ENCODE data around the gene SLC6A12. TPM values are rescaled to one million over a fixed set of nuclear protein-coding genes. Genes with fewer than 3 reads are reported as not detected.

The SLC6A12 gene
- total RNA-seq, 4 donors from 2014 or later = 0.46 to 7.0 (median 2.1) TPM

DNA sequence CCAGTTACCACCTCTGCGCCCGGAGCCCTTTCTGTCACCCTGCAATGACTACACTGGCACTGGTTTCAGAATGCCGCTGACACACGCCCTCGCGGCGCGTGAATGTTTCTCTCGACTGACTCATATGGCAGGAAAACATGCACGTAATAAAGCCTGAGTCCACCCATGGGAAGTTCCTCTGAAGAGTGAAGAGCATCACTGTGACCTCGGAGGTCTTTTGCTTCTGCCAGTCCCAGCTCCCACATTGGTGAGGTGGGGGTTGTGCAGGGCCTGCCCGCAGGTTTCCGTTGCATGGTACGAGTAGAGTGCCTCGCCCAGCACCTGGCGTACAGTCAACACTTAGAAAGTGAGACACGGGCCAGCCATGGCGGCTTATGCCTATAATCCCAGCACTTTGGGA is 11.1 kb upstream of the SLC6A12 start:
- no peak for ATAC-seq (ENCODE audit: low FRiP score)
- no peak for DNase-seq (ENCODE audit: low spot score)
- TF ChIP-seq, protein P1, sequence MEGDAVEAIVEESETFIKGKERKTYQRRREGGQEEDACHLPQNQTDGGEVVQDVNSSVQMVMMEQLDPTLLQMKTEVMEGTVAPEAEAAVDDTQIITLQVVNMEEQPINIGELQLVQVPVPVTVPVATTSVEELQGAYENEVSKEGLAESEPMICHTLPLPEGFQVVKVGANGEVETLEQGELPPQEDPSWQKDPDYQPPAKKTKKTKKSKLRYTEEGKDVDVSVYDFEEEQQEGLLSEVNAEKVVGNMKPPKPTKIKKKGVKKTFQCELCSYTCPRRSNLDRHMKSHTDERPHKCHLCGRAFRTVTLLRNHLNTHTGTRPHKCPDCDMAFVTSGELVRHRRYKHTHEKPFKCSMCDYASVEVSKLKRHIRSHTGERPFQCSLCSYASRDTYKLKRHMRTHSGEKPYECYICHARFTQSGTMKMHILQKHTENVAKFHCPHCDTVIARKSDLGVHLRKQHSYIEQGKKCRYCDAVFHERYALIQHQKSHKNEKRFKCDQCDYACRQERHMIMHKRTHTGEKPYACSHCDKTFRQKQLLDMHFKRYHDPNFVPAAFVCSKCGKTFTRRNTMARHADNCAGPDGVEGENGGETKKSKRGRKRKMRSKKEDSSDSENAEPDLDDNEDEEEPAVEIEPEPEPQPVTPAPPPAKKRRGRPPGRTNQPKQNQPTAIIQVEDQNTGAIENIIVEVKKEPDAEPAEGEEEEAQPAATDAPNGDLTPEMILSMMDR (IDR thresholded peaks at IDR 0.05) = no peak

DNA sequence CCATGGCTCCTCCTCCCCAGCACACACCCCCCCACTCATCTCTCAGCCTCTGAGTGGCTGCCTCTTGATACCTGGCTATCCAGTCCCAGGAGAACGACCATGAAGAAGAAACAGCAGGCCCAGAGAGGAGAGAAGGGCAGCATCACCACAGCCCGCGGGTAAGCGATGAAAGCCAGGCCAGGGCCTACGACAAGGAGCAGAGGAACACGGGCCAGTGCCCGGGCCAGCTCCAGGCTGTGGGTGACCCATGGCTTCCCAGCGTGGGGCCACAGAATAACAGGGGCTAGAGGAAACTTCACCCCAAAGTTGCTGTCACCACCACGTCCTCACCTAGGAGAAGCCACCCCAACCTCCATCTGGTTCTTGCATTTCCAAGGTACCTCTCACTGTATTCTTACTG is 10.4 kb upstream of the SLC6A12 start:
- no peak for DNase-seq (ENCODE audit: low spot score)
- ATAC-seq (ENCODE audit: low FRiP score) = no peak

DNA sequence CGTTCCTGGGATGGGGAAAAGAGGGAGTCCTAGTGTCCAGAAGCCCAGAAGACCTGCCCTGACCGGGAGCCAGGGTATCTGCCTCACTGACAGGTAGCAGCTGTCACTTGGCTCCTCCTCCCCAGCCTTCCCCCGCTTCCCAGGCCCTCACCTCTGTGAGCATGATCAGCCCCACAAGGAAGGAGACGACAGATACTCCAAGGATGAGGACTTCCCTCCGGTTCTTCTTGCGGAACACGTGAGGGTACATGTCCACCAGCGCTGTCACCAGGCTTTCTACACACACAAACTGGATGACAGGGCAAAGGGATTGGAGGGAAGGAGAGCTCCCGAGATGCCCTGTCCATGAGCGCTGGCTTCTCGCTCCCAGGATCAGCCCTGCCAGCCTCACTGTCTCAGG is 9.9 kb upstream of the SLC6A12 start:
- DNase-seq (ENCODE audit: low spot score) = no peak
- TF ChIP-seq, protein P1 (IDR thresholded peaks at IDR 0.05) = no peak
- no peak for ATAC-seq (ENCODE audit: low FRiP score)

More for the DNA sequence above, 10.4 kb upstream of the SLC6A12 start:
- TF ChIP-seq, protein P1 (IDR thresholded peaks at IDR 0.05) = no peak

DNA sequence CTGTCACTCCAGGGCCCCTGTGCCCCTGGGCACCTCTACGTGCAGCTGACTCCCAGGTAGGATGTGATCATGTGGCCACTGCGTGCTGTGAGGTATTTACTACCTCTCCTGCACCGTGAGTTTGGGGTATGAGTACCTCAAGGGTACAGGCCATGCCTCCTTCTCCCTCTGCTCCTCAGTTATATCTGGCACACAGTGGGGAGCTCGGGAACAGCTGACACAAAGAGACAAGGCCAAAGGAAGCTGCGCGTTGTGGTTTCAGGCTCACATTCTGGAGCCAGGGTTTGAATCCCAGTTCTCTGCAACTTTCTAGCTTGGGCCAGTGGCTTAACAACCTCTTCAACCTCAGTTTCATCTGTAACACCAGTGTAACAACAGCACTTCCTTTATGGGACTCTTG is 7.8 kb upstream of the SLC6A12 start:
- ATAC-seq (ENCODE audit: low FRiP score) (no peak), DNase-seq (ENCODE audit: low spot score) (no peak)
- TF ChIP-seq, protein P1 (IDR thresholded peaks at IDR 0.05) = no peak

DNA sequence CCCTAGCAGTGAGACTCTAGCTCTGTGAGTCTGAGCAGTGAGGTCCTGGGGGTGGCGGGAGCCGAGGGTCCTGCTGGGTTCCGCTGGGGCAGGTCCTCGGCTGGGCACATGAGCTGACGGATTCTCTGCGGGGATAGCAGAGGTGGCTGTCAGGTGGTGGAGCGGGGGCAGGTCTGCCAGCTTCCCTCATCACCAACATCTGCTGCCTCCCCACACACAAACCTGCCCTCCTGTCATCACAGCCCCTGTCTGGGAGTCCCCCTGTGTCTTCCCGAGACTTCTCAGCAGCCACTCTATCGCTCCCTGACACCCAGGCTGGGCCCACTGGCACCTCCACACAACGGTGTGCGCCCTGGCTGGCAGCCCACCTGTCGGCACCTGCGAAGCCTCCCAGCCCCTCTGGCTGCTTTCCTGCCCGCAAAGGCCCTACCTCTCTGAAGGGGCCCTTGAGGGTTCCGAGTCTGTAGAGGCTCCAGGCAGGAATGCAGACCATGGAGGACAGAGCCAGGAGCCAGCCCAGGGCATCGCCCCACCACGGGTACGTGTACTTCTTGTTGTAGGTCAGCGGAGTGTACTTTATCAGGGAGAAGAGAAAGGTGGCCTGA is 7.1 kb upstream of the SLC6A12 start:
- DNase-seq (ENCODE audit: low spot score) (no peak), ATAC-seq (ENCODE audit: low FRiP score) (no peak)
- TF ChIP-seq, protein P1 (IDR thresholded peaks at IDR 0.05) = no peak

DNA sequence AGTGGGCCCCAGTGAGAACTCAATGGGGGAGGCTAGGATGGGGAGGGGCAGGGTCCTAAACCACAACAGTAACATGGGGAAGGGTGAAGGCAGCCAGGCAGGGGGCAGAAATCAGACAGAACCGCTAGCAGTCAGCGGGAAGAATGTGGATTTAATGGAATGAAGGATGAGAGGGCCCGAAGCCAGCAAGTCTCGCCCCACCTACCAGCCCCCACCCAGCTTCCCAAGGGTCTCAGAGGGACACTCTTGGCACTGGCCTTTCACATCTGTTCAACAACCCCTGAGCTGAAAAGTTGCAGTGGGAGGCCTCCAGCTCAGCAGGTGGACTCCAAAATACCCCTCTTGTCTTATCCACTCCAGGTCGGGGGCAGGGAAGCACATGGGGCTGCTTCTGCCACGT is 6.5 kb upstream of the SLC6A12 start:
- TF ChIP-seq, protein P1 (IDR thresholded peaks at IDR 0.05) = no peak
- DNase-seq (ENCODE audit: low spot score) (no peak), ATAC-seq (ENCODE audit: low FRiP score) (no peak)

DNA sequence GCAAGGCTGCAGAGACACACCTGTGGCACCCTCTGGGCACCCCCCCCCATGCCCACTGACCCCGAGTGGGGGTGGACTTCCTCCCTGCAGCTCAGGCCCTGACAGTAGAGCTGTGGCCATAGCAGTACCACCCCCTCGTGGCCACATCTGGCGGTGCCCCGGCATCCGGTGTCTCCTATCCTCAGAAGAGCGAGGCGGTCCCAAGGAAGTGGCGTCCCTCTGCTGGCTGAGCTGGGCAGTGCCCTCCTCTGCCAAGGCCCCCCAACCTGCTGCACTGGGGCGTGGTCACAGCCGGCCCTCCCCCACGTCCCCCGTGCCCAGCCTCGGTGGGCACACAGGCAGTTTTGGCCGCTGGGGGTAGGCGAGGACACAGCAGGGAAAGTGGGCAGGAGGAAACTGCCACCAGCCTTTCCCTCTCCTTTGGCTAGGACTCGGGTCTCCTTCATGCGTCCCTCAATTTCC is 6.0 kb upstream of the SLC6A12 start:
- peak; percentile 55 for ATAC-seq (ENCODE audit: low FRiP score)
- TF ChIP-seq, protein P1 (IDR thresholded peaks at IDR 0.05) = peak in 1 of 3 donors; percentile 24
- no peak for DNase-seq (ENCODE audit: low spot score)
